GM18873 (cell line): ENCODE measurements around the gene PKIG.
A peak's percentile ranks its signal among the peaks of the same experiment; 100 is the strongest.

Experiments used
- ATAC-seq: cut with Tn5 transposase; IDR thresholded peaks from one replicate; pipeline ENCODE4 v1.9.1; 2021; ENCODE audit warnings: mild to moderate bottlenecking, moderate library complexity, moderate number of reproducible peaks; ENCODE audit not compliant: unreplicated experiment, low FRiP score

PKIG gene

DNA sequence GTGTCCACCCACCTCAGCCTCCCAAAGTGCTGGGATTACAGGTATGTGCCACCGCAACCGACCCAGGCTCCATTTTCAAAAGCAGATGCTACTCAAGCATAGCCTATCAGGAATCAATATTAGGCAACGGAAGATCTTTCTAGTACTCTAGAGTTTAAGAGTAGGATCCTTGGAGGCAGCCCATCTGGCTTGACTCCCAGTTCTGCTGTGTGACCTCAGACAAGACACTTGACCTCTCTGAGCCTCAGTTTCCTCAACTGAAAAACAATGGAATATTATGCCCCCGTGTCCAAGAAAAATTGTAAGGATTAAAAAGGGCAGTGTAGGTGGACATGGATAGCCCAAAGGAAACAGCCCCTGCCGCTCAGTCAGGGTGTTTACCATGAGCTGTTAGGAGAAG lies 54.7 kb downstream of the PKIG start:
- ATAC-seq = no peak

DNA sequence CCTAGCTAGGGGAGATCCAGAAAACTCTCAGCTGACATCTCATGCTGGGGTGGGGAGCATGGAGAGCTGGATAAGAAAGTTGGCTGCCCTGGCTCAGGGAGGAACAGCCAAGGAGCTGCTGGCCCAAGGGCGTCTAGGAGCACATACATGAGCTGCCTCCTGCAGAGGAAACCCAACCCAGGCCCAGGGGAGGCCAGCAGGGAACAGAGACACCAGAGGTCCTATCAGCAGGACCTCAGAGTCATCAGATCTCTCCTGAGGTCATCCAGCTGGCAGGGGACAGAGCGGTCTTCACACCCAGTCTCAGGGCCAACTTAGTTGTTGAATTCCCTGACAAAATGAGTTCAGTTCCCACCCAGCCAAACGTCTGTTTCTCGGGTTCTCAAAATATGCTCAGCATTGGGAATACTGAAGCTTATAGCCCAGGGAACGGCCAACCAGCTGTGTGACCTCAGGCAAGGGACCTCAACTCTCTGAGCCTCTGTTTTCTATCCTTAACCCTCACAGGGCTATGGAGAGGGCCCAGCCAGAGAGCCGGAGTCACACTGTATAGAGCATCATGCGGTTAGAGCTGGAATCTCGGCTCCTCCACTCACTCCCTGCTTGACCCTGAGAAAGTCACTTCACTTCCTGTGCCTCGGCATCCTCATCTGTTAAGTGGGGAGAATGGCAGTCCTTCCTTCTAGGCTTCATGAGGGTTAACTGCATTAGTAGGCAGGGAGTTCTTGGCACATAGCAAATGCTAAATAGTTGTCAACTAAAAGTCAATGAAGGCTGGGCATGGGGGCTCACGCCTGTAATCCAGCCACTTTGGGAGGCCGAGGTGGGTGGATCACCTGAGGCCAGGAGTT lies 55.4 kb downstream of the PKIG start:
- ATAC-seq = no peak

DNA sequence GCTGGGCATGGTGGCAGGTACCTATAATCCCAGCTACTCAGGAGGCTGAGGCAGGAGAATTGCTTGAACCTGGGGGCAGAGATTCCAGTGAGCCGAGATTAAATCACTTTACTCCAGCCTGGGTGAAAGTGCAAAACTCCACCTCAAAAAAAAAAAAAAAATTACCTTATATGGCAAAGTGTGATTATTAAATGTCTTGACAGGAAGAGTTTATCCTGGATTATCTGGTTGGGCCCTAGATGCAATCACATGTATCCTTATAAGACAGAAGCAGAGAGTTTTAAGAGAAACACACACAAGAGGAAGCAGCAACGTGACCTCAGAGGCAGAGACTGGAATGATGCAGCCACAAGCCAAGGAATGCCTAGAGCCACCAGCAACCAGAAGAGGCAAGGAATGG lies 58.1 kb downstream of the PKIG start:
- no peak for ATAC-seq

DNA sequence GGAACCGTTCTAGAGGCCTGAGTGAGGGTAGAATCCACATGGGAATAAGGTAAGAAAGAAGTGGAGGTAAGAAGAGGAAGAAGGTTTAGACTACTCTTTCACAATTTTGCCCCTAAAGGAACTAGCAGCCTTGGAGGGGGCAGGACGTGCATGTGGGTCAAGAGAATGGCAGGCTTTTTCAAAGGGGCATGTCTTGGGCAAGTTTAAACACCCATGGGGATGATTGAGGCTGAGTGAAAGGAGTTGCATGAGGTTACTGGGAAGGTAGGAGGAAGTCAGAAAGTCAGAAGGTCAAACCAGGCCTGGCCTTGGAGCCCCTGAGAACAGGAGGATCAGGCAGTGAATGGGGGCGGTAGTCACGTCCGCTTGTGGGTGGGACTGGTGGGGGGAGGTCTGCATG lies 58.9 kb downstream of the PKIG start:
- no peak for ATAC-seq

DNA sequence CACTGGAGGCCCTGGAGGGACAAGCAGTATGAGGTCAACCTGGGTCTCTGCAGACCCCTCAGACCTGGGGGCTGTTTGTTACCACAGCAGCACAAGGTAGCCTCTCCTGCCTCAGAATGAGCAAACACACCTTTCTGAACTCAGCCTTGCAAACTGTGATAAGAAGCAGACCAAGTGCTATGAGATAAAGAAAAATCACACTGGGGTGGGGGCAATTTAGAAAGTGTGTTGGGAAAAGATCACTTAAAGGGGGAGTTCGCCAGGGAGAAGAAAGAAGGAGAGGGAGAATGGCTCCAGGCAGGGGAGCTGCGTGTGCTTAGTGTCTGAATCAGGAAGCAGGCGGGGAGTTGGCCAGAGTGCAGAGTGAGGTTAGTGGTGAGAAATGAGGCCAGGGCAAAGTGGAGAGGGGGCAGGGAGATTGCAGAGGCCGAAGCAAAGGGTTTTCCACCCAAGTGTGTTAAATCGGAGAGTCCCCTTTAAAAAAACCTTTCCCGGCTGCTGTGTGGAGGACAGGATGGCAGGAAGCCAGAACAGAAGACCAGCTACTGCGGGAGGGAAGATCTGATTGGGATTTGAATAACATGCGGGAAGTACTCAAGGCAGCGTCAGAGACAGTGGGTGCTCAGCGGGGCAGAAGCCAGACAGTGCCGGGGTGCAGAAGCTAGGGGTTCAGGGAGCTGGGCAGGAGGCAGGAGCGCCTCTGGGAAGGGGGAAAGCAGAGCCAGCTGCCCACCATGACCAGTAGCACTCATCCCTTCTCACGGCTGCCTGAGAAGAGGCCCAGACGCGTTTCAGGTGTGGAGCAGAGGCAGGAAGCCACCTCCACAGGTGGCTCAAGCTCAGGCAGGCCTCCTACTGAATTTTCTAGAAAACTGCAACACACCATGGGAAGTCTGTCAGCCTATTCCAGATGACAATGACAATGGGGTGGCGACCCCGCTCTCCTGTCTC lies 60.1 kb downstream of the PKIG start:
- ATAC-seq = no peak

DNA sequence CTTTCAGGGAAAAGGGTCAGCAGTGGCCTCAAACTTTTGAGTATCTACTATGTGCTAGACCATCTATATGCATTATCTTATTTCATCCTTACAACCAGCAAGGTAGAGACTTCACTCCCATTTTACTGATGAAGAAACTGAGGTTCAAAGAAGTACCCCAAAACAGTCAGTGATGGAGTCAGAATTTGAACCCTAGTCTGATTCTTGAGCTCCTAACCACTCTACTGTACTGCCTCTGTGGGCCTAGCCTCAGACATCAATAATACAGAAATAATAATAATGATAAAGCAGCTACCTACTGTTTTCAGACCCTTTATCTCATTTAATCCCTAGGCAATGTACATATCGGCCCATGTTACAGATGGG lies 60.8 kb downstream of the PKIG start:
- ATAC-seq = no peak

DNA sequence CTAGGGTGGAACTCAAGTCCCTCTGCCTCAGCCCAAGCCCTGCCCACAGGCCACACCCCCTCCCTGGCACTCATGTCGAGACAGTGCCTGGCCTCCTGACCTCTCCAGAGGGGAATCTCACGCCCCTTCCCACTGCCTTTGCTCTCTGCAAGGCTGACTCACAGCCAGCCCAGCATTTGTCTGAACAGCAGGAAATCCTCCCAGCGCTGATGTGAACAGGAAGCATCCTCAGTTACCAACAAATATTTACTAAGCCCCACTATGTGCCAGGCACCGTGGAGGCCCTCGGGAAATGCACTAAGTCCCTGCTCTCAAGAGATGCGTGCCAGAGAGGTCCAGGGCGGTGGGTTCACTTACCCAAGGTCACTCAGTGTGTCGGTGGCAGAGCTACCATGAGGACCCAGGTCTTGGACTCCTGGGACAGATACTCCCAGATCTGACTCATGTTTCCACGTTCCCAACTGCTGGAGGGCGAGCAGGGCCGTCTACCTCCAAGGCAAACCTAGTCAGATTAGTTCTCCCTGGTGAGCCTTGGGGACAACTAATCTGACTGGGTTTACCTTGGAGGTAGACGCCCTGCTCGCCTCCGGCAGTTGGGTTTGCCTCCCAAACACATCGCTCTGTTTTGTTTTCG lies 61.3 kb downstream of the PKIG start:
- ATAC-seq = no peak

DNA sequence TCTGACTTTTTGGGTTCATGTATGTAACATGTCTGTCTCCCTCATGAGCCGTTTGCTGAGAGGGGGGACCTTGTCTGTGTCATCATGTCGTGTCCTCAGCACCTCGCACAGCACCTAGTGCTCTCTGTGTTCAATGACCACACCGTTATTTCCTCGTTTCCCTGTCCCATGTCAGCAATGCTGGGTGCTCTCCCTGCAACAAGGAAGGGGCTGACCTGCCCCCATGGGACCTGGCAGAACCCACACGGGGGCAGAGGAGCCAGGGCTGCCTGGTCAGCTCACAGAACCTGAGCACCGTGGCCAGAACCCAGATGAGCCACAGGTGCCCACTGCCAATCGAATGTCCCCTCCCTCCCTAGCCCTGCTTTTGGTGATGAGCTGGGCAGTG lies 61.8 kb downstream of the PKIG start:
- no peak for ATAC-seq

DNA sequence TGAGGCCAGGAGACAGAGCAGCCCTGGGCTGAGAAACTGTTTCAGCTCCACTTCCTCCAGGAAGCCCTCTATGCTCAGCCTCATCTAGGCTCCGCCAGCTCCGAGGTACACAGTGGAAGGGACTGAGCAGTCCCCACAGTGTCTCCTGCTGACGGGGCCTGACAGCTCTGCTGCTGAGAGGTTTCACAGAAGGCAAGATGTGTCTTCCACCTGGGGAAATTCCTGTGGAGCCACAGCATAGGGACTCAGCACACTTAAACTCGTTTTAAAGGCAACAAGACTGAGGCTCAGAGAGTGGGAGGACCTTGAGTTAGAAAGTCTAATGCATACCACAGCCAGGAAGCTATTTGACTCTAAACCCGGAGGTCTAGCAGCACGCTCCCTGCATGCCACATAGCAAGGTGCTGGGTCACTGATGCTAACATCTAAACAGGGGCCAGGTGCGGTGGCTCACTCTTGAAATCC lies 62.3 kb downstream of the PKIG start:
- ATAC-seq = no peak

DNA sequence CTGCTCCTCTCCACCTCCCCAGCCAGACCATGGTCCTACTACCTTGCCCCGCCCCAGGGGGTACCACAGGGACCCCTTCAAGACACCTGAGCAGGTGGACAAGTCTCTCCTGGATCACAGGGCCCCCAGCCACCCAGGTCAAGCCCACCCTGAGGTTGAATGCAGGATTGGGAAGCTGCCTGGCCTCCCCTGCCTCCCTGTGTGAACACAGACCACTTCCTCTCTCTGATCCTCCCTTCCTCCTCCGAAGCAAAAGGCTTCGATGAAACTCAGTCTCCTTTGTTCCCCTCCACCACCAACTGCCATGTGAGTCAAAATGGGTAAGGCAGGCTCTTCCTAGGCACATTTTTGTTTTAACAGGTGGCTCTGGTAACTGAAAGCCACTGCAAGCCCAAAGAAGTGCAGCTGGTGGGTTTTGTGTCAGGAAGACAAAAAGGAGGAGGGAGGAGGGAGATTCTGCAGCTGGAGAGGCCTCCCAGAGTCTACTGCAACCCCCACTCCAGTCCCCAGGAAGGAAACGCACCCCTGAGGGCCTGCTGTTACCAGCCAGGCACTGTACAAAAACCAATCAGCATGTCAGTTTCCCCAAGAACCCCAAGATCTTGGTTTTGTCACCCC lies 63.8 kb downstream of the PKIG start:
- ATAC-seq = no peak

DNA sequence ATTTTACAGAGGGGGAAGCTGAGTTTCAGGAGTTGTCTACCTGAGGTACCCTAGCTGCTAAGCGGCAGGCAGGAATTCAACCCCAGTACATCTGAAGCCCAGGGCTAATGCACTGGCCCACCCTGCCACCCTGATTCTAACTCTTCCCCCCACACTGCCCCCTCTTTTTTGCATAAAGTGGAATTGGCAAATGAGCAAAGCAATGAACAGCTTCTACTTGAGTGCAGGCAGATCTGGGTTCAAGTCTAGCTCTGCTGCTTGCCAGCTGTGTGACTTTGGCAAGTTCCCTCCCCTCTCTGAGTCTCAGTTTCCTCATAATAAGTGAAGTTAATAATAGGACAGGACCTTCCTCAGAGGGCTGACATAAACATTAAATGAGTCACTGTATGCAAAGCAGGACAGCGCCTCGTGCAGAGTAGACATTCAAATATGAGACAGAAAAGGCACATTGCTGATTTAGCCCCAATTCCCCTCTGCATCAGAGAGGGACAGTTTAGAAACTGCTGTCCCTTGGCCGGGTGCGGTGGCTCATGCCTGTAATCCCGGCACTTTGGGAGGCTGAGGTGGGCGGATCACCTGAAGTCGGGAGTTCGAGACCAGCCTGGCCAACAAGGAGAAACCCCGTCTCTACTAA lies 64.4 kb downstream of the PKIG start:
- peak; percentile 41 for ATAC-seq

DNA sequence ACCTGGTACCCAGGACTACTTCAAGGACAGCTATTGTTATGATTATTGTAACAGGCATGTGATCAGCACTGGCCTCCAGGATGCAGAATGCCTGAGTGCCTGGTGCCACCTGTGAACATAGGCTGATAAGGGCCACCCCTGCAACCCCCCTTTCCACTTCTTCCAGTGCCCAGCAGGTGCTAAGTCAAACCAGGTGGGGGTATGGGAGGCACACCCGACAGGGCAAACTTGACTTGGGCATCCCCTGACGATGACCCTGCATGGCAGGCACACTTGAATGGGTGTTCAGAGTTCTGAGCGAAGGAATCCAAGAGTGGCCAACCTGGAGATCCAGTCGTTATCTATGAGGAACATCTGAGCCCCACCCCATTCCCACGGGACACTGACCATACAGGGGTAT lies 65.7 kb downstream of the PKIG start:
- ATAC-seq = no peak

DNA sequence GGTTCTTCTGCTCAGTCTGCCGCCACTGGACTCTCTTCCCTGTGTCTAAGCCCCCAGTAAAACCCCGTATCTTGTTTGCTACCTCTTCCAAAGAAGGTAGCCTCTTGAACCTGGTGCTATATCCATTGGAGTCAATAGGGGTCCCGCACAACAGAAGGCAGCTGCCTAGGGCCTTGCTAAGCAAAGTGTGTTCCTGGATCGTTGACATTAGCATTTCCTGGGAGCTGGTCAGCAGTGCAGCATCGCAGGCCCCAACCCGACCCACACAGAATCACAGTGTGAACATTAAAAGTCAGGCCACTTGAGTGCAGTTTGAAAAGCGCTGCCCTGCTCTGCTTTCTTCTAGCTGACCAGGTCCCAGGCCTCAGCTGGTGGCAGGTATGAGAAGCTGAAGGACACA lies 66.2 kb downstream of the PKIG start:
- no peak for ATAC-seq

DNA sequence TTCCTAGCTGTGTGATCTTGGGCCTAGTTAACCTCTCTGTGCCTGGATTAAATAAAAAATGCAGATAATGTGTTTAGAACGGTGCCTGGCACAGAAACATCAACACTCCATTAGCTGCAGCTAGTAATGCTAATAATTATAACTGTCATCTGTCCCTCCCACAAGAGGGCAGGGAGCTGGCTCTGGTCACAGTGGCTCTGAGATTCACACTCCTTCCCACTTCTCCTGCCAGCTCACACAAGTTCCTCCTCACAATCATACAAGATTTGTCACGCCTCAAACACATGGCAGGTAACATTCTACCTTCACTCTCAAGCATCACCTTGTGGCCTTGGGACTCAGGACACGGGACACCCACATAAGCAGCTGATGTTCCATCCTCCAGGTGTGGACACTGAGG lies 66.7 kb downstream of the PKIG start:
- ATAC-seq = no peak

DNA sequence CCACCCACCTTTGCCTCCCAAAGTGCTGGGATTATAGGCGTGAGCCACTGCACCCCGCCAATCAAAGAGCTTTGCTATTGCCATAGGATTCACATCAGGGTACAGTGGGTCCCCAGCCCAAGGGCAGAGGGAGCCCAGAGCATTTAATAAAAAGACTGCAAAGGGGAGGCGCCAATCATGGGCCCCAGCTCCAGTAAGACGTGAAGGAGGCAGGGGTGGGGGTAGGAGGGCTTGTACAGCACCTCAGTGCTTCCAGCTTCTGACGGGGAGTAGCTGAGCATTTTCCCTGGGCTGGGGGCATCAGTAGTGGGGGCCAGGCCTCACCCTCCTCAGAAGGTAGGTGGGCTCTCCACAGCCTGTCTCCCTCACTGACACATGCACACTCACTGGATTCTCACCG lies 67.6 kb downstream of the PKIG start:
- ATAC-seq = no peak

DNA sequence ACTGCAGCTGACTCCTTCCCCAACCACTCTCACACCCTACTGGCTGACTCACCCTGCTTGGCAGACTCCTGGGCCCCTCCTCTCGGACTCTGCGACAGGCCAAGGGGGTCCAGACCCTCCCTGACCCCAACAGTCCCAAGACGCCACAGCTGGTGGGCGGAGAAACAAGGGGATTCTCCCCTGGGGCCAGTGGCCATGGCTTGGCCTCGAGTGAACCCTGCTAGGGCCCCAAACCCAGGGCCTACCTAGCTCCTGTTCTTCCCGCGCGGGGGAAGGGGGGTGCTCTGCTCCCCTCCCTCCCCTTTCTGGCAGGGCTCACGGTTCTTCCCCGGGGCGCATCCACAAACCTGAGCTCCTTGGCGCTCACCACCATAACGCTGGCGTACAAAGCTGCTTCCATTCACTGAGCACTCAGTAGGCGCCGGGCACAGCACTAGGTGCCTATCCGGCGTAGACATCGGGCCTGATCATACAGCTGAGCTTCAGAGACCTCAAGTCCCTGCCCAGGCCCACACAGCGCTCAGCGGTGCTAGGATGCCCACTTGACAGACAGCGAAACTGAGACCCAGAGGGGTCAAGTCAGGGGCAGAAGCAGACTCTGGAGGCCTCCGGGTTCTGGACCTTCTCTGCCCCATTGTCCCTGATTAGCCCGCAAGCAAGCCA lies 68.5 kb downstream of the PKIG start:
- no peak for ATAC-seq

DNA sequence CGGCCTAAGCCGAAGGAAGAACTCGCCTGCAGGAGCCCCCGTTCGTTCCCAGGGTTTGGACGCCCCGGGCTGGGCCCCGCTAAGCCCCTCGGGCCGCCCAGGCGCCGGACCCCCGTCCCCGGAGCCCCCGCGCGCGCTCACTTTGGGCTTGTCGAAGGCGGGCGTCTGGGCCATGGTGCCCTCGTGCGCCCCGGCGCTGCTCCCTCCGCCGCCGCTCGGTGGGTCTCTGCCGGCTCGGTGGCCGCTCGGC lies 69.0 kb downstream of the PKIG start:
- ATAC-seq = no peak

DNA sequence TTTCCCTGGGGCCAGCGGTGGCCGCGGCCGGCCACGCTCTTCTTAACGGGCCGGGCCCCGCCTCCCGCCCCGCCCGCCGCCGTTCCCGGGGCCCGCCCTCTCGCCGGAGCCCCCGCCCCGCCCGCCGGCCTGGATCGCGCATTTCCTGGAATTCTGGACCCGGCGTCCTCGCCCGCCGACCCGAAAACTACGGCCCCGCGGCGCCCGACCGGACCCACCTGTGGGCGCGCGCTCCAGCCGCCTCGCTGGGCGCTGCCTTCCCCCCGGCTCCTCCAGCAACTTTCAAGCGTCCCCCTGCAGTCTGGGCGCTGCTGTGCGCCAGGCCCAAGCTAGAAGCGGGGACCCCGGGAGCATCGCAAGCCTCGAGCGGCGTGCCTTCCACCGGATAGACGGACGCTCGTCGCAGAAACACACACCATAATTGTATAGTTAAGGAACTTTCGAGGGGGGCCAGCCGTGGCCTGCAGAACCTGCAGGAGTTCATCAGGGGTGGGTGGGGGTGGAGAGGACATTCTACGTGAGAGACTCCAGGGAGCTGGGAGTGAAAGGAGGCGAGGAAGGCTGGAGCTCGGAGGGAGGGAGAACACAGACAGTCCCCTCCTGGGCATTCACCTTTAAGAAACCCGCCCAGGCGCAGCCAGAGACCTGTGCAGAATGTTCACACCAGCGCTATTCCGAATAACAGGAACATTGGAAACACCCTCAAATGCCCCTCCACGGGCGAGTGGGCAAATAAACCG lies 69.5 kb downstream of the PKIG start, which contains the start of gene ADA:
TSS of gene ADA (minus strand) at position 16 of the 740 bp plus-strand sequence. CDS start 92 bp downstream, outside the sequence.
- ATAC-seq = no peak

DNA sequence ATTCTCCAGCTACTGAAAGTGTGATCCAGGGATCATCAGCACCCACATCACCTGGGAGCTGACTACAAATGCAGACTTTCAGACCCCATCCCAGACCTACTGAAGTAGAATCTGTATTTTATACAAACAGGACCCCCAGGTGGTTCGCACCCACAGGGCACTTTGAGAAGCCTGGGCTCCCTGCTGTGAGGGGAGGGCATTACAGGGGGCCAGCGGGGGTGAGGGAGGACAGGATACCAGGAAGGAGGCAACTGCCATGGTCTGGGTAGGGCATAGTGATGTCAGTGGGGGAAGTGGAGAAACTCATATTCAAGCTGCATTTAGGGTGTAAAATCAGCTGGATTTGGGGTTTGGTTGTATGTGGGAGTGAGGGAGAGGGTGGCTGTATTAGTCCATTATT lies 71.2 kb downstream of the PKIG start:
- ATAC-seq = no peak
